IMR-90 (cell line): ENCODE results near the gene AFTPH. TPM values are rescaled to one million over a fixed set of nuclear protein-coding genes. Genes with fewer than 3 reads are reported as not detected.

Experiments used
- ATAC-seq: fragments of 200-7000 bp; cut with Tn5 transposase; 2 replicates; pipeline ENCODE4 v1.9.1; 2020; ENCODE audit warnings: low read depth, mild to moderate bottlenecking, moderate library complexity
- BruUV-seq: library from RNA; stranded (reverse); fragments of 400-500 nt; replicated peaks from 2 replicates; lab custom pipeline; 2021; lab: Mats Ljungman, UMichigan
- CTCF ChIA-PET: fragments of 300-600 bp; formaldehyde crosslinking; extraction: SDS; loops from one replicate; lab custom pipeline; 2021; ENCODE audit warnings: antibody characterized with exemption; lab: Yijun Ruan, JAX
- POLR2A ChIA-PET: fragments of 300-600 bp; sonication (Branson Sonifier 250); formaldehyde crosslinking; loops from one replicate; lab custom pipeline; 2022; ENCODE audit warnings: antibody characterized with exemption; ENCODE audit not compliant: unreplicated experiment; lab: Charles Lee
- DNase-seq: peaks from one replicate; pipeline ENCODE4 v3.0.0; 2013
- H2AFZ ChIP-seq: replicated peaks from 2 replicates; pipeline ENCODE3; 2013; ENCODE audit warnings: low read length, mild to moderate bottlenecking; ENCODE audit not compliant: poor library complexity
- H2AK5ac ChIP-seq: 2 replicates; pipeline ENCODE4 v1.6.1; 2013; ENCODE audit warnings: low read depth, low read length, inconsistent platforms
- H2AK9ac ChIP-seq: replicated peaks from 2 replicates; pipeline ENCODE3; 2013; ENCODE audit warnings: mild to moderate bottlenecking, low read depth, low read length, moderate library complexity; ENCODE audit not compliant: poor library complexity
- H2BK120ac ChIP-seq: 2 replicates; pipeline ENCODE4 v1.6.1; 2013; ENCODE audit warnings: low read depth, low read length, inconsistent platforms
- H2BK15ac ChIP-seq: 3 replicates; pipeline ENCODE4 v1.6.1; 2013; ENCODE audit warnings: low read depth, low read length, inconsistent platforms
- H2BK20ac ChIP-seq: 2 replicates; pipeline ENCODE4 v1.6.1; 2013; ENCODE audit warnings: low read depth, mild to moderate bottlenecking, inconsistent platforms, low read length, moderate library complexity
- H2BK5ac ChIP-seq: 2 replicates; pipeline ENCODE4 v1.6.1; 2013; ENCODE audit warnings: mild to moderate bottlenecking, low read depth, low read length, inconsistent platforms; ENCODE audit not compliant: poor library complexity, severe bottlenecking
- H3K14ac ChIP-seq: replicated peaks from 2 replicates; pipeline ENCODE4 v1.6.1; 2013; ENCODE audit warnings: low read depth, low read length, inconsistent platforms
- H3K18ac ChIP-seq: 2 replicates; pipeline ENCODE4 v1.6.1; 2013; ENCODE audit warnings: low read depth, low read length, control low read depth
- H3K23ac ChIP-seq: 2 replicates; pipeline ENCODE4 v1.6.1; 2013; ENCODE audit warnings: low read depth, low read length, inconsistent platforms
- H3K27ac ChIP-seq: 2 replicates; pipeline ENCODE4 v1.5.1; 2013; ENCODE audit warnings: mild to moderate bottlenecking, control low read depth, low read length; ENCODE audit not compliant: insufficient read depth
- H3K27me3 ChIP-seq: 2 replicates; pipeline ENCODE4 v1.6.1; 2013; ENCODE audit warnings: low read length; ENCODE audit not compliant: control insufficient read depth, insufficient read depth
- H3K36me3 ChIP-seq: 2 replicates; pipeline ENCODE4 v1.6.1; 2013; ENCODE audit warnings: low read length, mixed read lengths; ENCODE audit not compliant: control insufficient read depth, insufficient read depth
- H3K4ac ChIP-seq: 2 replicates; pipeline ENCODE4 v1.6.1; 2013; ENCODE audit warnings: low read depth, low read length, inconsistent platforms
- H3K4me1 ChIP-seq: 2 replicates; pipeline ENCODE4 v1.6.1; 2013; ENCODE audit warnings: low read length, mixed read lengths; ENCODE audit not compliant: control insufficient read depth, insufficient read depth
- H3K4me2 ChIP-seq: 2 replicates; pipeline ENCODE4 v1.6.1; 2013; ENCODE audit warnings: low read depth, mild to moderate bottlenecking, control low read depth, low read length, moderate library complexity
- H3K4me3 ChIP-seq: 2 replicates; pipeline ENCODE4 v1.5.1; 2013; ENCODE audit warnings: low read depth, mild to moderate bottlenecking, control low read depth, low read length, moderate library complexity; ENCODE audit not compliant: insufficient read depth
- H3K56ac ChIP-seq: 2 replicates; pipeline ENCODE4 v1.6.1; 2013; ENCODE audit warnings: low read length, inconsistent platforms; ENCODE audit not compliant: insufficient read depth; ENCODE audit errors: extremely low read depth
- H3K79me1 ChIP-seq, 2 experiments: 2 replicates each; pipeline ENCODE4 v1.6.1; 2013; ENCODE audit warnings: low read length in 2 of 2, inconsistent platforms in 1 of 2, low read depth in 1 of 2
- H3K9ac ChIP-seq: 2 replicates; pipeline ENCODE4 v1.6.1; 2013; ENCODE audit warnings: low read depth, low read length, control low read depth
- H3K9me1 ChIP-seq: 2 replicates; pipeline ENCODE4 v1.6.1; 2013; ENCODE audit warnings: low read length, inconsistent platforms; ENCODE audit not compliant: insufficient read depth
- H3K9me3 ChIP-seq: 2 replicates; pipeline ENCODE4 v1.6.1; 2013; ENCODE audit warnings: low read length; ENCODE audit not compliant: control insufficient read depth, insufficient read depth
- H4K20me1 ChIP-seq: 2 replicates; pipeline ENCODE4 v1.6.1; 2013; ENCODE audit warnings: low read length, inconsistent platforms; ENCODE audit not compliant: insufficient read depth
- H4K5ac ChIP-seq: 2 replicates; pipeline ENCODE4 v1.6.1; 2013; ENCODE audit warnings: mild to moderate bottlenecking, low read depth, low read length, control low read depth
- H4K8ac ChIP-seq, 2 experiments: 2 replicates each; pipeline ENCODE4 v1.6.1; 2013; ENCODE audit warnings: low read depth in 2 of 2, low read length in 2 of 2, control low read depth in 1 of 2, inconsistent platforms in 1 of 2
- H4K91ac ChIP-seq: 2 replicates; pipeline ENCODE4 v1.6.1; 2013; ENCODE audit warnings: low read depth, low read length, inconsistent platforms; ENCODE audit not compliant: insufficient read depth
- CHD1 ChIP-seq: IDR thresholded peaks from 2 replicates; pipeline ENCODE4 v1.6.1; 2012; ENCODE audit warnings: low read depth, low read length, improper control_type of control experiment
- RAD21 ChIP-seq: IDR thresholded peaks from 2 replicates; pipeline ENCODE4 v1.6.1; 2012; ENCODE audit warnings: low read length, improper control_type of control experiment
- RFX5 ChIP-seq: IDR thresholded peaks from 2 replicates; pipeline ENCODE4 v1.8.0; 2012; ENCODE audit warnings: low read depth, mild to moderate bottlenecking, low read length, moderate library complexity
- dilution Hi-C: fragments of 300-500 bp; cut with HindIII; formaldehyde crosslinking; loops from one replicate; pipeline ENCODE4 v1.14.3; 2018; ENCODE audit warnings: low sequenced_read_pairs; ENCODE audit not compliant: unreplicated experiment
- in situ Hi-C: fragments of 300-500 bp; cut with MboI; formaldehyde crosslinking; loops from 3 replicates; pipeline ENCODE4 v1.14.3; 2019; ENCODE audit warnings: low sequenced_read_pairs, inconsistent platforms, mixed read lengths
- intact Hi-C: fragments of 100-400 bp; cut with micrococcal nuclease; formaldehyde crosslinking; loops from 2 replicates; pipeline ENCODE4 v1.10.0; 2022
- polyA plus RNA-seq, 3 experiments: library from polyadenylated mRNA; depleted of rRNA; stranded (reverse); fragments of >200 nt; gene quantifications; 2 replicates each; pipeline ENCODE4 v1.2.3, GENCODE V29; 2012; ENCODE audit warnings: low replicate concordance in 1 of 3
- total RNA-seq: library from RNA; depleted of rRNA; stranded (reverse); fragments of >200 nt; gene quantifications from 2 replicates; pipeline ENCODE4 v1.2.3, GENCODE V29; 2012
- TF ChIP-seq, protein P1 (sequence below): fragments of 150-350 bp; IDR thresholded peaks from 2 replicates; pipeline ENCODE4 v1.6.1; 2017; ENCODE audit warnings: mild to moderate bottlenecking, antibody characterized with exemption, low read length, low read depth
- TF ChIP-seq, protein P2 (sequence below): fragments of 150-350 bp; IDR thresholded peaks from 2 replicates; pipeline ENCODE4 v1.6.1; 2016; ENCODE audit warnings: low read depth, mild to moderate bottlenecking, low read length, moderate library complexity, borderline replicate concordance

The AFTPH gene
- total and polyA plus RNA-seq, 2 of the 4 experiments (the other 2 are of a cell fraction): 9.4 to 19.9 TPM

DNA sequence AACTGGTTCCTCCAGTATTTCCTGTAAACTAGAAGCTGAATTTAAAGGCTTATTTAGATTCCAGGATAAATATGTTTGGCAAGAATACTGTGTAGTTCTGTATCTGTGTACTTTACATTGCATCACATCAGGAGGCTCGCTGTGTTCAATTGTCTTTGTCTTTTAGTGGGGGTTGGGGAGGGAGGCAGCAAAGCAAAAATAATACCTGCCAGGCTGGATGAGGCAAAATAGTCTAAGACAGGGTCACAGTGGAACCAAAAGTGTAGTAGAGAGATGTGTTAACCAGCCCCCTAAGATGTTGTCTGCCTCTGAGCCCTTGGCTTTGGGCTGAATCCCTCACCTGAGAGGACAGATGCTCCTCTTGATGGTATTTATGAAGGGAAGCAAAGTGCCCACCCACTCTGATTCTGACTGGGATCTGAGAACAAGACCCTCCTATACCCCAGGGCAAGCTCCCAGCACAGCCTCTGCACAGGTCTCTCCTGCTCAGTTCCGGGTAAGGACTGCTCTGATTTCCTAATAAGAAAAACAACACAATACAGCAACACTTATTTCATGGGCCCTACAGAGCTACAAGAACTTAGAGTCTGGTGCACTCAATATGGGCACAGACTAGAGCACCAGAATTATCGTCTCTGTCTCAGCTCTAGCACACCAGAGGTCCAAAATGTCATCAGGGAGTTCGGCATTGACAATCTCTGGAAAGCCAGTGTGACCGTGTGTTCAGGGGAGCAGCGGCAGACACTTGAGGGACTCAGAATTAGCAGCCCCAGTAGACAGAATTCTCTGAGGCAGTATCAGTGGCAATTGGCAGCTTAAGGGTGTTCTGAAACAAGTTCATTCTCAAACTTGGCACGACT lies 7.2 kb upstream of the AFTPH start (continued):
- TF ChIP-seq RAD21: no peak

DNA sequence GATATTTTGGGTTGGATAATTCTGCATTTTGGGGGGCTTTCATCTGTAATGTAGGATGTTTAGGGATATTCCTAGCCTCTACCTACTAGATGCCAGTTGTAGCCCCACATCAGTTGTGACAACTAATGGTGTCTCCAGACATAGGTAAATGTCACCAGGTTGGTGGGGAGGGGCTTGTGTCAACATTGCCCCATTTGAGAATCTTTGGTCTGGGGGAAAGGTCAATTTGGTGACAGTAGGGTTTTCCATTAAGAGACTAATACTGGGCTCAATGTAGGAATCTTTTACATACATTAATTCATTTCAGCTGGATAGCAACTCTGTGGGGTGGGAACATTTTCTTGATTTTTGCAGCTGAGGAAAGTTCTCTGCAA lies 6.6 kb upstream of the AFTPH start:
- POLR2A ChIA-PET: no interaction called here
- H3K9ac ChIP-seq: no peak overlapping the region
- dilution Hi-C loops: no loop called here

More for the DNA sequence above, 6.6 kb upstream of the AFTPH start:
- Histone ChIP-seq H3K23ac (no peak overlapping the region), H2AK5ac (no peak overlapping the region), H3K4me1 (no peaks in the 10 kb centered on the region), H3K4me2 (no peak overlapping the region), H2BK120ac (no peak overlapping the region), H3K27ac (no peak overlapping the region), H3K79me1 (no peaks in the 10 kb centered on the region), H2BK20ac (no peak overlapping the region), H3K36me3 (no peaks in the 10 kb centered on the region), H2AFZ (no peak overlapping the region), H3K4me3 (no peak overlapping the region), H4K8ac (no peak overlapping the region), H3K18ac (no peak overlapping the region), H2BK5ac (no peak overlapping the region), H4K5ac (no peak overlapping the region), H3K27me3 (peaks cover 39% of the 10 kb centered on the region), H3K56ac (no peak overlapping the region), H3K14ac (no peak overlapping the region), H4K91ac (no peak overlapping the region), H3K9me1 (no peaks in the 10 kb centered on the region), H3K9me3 (no peaks in the 10 kb centered on the region), H4K20me1 (no peaks in the 10 kb centered on the region), H2AK9ac (no peak overlapping the region), H3K4ac (no peak overlapping the region), H2BK15ac (no peak overlapping the region)
- TF ChIP-seq RAD21: no peak
- TF ChIP-seq, protein P1, sequence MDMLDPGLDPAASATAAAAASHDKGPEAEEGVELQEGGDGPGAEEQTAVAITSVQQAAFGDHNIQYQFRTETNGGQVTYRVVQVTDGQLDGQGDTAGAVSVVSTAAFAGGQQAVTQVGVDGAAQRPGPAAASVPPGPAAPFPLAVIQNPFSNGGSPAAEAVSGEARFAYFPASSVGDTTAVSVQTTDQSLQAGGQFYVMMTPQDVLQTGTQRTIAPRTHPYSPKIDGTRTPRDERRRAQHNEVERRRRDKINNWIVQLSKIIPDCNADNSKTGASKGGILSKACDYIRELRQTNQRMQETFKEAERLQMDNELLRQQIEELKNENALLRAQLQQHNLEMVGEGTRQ: no peak
- no peak for TF ChIP-seq RFX5
- TF ChIP-seq, protein P2, sequence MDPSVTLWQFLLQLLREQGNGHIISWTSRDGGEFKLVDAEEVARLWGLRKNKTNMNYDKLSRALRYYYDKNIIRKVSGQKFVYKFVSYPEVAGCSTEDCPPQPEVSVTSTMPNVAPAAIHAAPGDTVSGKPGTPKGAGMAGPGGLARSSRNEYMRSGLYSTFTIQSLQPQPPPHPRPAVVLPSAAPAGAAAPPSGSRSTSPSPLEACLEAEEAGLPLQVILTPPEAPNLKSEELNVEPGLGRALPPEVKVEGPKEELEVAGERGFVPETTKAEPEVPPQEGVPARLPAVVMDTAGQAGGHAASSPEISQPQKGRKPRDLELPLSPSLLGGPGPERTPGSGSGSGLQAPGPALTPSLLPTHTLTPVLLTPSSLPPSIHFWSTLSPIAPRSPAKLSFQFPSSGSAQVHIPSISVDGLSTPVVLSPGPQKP: no peak
- no peak for TF ChIP-seq CHD1
- no TSS peak for BruUV-seq
- ATAC-seq (no peak), DNase-seq (no peak)
- in situ Hi-C loops: loop anchor here (5.0 kb wide), 1 partner anchor 45 kb away; no protein-coding TSS in a partner anchor
- intact Hi-C loops: no loop called here
- CTCF ChIA-PET: no interaction called here
